Renal cortical epithelial cell (primary cell): ENCODE results near the gene TNFAIP1. TPM values are rescaled to one million over a fixed set of nuclear protein-coding genes. Genes with fewer than 3 reads are reported as not detected.
"Not testable (repeated sequence)": the region's sequence is repeated elsewhere in the genome, so short reads cannot be mapped to it uniquely, and the experiment has no call there.

Experiments used
- DNase-seq: peaks from one replicate; pipeline ENCODE4 v3.0.0-alpha.2; 2011; ENCODE audit warnings: low read depth
- total RNA-seq: library from RNA; depleted of rRNA; stranded (reverse); fragments of >200 nt; gene quantifications from 2 replicates; pipeline ENCODE4 v1.2.3, GENCODE V29; 2014

Gene TNFAIP1
- total RNA-seq: 81.2 and 85.4 TPM in 2 replicates

GRCh38 chr17:28335201-28335958, at the start of gene TNFAIP1, which contains the start of gene IFT20:
TSS of gene TNFAIP1 (plus strand) at chr17:28335761. CDS start at chr17:28339522, 3,761 bp downstream.
TSS of gene IFT20 (minus strand) at chr17:28335472. CDS start at chr17:28331985, 3,487 bp downstream.
- peak; percentile 99 for DNase-seq

DNA sequence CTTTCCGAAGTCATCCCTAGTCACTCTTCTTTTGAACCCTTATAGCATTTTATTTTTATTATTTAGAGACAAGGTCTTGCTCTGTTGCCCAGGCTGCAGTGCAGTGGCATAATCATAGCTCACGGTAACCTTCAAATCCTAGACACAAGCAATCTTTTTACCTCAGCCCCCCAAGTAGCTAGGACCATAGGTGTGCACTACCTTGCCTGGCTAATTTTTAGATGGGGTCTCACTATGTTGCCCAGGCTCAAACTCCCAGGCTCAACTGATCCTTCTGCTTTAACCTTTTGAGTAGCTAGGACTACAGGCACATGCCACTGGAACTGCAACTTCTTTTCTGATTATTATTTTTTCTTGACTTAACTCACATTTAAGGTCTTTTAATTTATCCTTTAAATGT, 49.6 kb upstream of the TNFAIP1 start:
- no peak for DNase-seq

GRCh38 chr17:28290703-28291102, 44.9 kb upstream of the TNFAIP1 start:
- DNase-seq: no peak

GRCh38 chr17:28291780-28292330, 43.7 kb upstream of the TNFAIP1 start:
- no peak for DNase-seq

- DNase-seq: not testable (repeated sequence)
Observed at GRCh38 chr17:28292878-28293277, 42.7 kb upstream of the TNFAIP1 start.

- DNase-seq: no peak
Observed at GRCh38 chr17:28293994-28294393, 41.6 kb upstream of the TNFAIP1 start.

DNA sequence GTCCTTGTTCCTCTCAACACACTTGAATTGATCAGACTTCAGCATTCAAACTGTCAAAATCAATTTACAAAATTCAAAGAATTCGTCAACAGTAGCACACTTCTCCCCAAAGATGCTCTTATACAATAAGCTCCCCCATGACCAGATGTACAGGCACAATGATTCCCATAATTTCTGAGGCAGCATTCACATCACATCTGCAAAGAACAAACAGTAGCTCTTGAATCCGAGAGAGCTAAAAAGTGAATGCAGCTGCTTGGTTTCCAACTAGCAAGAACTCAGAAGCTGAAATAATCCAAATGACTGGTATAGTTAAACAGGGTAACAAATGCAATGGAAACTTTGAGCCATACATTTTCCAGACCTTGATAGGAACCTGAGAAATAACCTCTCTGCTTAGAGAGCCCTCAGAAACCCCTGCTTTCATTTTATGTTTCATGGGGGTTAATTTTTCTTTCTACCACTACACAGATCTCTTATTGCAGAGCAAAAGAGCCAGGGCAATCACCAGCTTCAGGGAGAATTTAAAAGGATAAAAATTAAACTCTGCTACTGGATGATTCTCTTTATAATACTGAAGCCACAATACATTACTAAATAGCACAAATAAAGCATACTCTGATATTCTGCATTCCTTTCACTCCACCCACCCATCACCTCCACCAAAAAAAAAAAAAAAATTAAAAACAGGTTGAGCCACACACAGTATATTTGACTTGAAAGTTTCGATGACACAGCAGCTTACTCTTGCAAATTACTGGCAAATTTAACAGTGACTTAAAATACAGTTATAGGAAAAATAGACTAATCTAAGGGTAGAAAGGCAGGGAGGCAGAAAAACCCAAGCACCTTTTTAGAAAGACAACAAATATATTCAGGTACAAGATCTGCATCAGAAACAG, 39.6 kb upstream of the TNFAIP1 start:
- no peak for DNase-seq

GRCh38 chr17:28298449-28298848, 37.1 kb upstream of the TNFAIP1 start:
- no peak for DNase-seq

GRCh38 chr17:28306954-28307401, 28.6 kb upstream of the TNFAIP1 start:
- DNase-seq: no peak

GRCh38 chr17:28313841-28314240, 21.7 kb upstream of the TNFAIP1 start:
- DNase-seq: no peak

GRCh38 chr17:28315846-28316705, 19.5 kb upstream of the TNFAIP1 start:
- DNase-seq: no peak

GRCh38 chr17:28317099-28317965, 18.2 kb upstream of the TNFAIP1 start:
- no peak for DNase-seq

DNA sequence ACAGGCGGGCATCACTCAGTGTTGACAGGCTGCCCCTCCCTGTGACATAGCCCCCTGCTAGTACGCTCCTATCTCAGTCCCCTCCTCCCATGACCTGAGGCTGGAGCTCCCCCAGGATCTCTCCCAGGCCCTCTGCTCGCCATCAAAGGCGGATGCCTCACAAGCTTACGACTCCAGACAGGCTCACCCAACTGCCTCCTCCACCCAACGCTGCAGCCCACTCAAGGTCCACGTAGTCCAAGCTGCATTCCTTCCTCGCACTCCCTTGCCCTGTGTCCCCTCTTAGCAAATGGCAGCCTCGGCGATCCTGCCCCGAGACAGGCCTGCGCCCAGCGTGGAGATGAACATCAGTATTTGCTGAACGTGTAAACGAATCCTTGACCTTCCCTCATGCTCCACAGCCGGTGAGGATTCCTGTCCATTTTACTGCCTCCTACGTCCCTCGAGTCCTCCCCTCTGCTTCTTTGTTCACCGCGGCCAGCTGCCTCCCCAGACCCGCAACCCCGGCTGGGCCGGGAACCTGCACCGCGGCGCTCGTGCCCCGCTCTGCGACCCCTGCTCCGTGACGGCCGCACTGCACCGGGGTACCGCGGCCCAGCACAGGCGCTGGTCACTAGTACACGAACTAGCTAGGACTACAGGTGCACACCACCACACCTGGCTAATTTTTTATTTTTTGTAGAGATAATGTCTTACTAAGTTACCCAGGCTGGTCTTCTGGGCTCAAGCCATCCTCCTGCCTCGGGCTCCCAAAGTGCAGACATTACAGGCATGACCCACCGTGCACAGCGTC, 17.4 kb upstream of the TNFAIP1 start:
- no peak for DNase-seq

DNA sequence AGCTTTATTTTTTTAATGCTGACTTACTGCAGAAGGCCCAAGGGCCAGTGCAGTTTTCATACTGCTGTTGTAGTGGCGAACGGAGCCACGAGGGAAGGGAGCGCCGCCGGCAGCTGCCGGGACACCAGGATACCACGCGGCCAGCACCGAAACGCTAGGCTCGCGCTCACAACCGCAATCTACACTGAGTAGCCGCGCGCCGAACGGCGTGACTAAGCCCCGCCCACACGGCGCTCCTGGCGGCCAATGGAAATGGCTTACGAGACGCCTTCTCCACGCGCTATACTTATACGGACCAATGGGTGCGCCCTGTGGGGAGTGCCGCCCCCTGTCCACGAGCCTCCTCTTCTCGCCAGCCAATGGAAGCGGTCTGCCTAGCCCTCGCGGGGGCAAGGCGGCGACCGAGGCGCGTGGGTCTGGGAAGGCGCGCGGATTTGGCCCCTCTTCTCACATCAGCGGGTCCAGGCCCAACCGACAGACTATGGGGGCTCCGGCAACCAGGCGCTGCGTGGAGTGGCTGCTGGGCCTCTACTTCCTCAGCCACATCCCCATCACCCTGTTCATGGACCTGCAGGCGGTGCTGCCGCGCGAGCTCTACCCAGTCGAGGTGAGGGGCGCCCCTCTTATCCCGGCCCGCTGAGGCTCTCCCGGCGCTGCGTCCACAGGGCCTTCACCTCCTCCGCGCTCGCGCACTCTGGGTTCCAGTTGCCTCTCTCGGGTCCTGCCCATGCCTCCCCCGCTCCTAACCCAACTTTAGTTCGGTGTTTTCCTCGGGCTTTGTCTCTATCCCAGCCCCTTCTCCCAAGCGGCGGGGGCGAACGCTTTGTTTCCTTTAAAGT, 16.6 kb upstream of the TNFAIP1 start, which contains the start of gene TMEM97:
Gene TMEM97, plus strand, starts transcription at position 442 of the 839 bp plus-strand sequence. Its CDS starts 40 bp downstream, at position 482.
- DNase-seq: peak; percentile 93

DNA sequence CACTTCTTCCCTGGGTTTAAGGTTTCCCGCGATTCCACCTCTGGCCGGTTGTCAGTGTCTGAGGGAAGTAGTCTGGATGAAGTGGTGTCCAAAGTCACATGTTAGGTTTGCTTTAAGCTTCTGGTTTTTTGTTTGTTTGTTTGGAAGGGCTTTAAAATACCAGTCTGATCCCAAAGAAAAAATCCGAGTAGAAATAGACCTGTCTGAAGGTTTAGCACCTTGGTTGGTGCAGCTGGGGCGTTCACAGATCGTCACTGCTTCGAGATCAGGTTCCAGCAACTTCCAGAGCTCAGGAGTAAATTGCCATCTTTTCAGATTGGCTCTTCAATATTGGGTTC, 16.0 kb upstream of the TNFAIP1 start:
- DNase-seq: no peak

- DNase-seq: peak; percentile 18
Observed at GRCh38 chr17:28320215-28321061, 15.1 kb upstream of the TNFAIP1 start.

DNA sequence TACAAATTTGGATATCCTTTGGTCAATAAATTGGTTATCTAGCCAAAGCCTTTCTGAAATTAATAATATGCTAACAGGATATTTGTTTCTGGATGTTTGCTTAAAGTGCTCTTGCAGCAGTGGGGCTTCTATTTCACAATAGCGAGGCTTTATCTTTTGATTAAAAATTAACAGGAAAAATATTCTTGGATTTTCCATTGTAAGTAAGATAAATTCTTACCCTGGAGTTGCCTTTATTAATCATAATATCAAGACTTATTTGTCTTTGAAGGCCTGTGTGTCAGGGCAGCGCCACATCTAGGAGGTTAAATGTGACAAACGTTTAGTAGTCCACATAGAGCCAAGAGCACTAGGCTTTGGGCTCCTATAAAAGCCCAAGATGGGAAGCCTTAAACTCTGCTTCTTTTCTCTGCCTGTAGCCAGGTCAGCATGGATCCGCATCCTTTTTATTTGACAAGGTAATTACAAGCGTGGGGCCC, 11.3 kb upstream of the TNFAIP1 start:
- no peak for DNase-seq
